ENCODE data around the gene STYXL2.

STYXL2 gene

DNA sequence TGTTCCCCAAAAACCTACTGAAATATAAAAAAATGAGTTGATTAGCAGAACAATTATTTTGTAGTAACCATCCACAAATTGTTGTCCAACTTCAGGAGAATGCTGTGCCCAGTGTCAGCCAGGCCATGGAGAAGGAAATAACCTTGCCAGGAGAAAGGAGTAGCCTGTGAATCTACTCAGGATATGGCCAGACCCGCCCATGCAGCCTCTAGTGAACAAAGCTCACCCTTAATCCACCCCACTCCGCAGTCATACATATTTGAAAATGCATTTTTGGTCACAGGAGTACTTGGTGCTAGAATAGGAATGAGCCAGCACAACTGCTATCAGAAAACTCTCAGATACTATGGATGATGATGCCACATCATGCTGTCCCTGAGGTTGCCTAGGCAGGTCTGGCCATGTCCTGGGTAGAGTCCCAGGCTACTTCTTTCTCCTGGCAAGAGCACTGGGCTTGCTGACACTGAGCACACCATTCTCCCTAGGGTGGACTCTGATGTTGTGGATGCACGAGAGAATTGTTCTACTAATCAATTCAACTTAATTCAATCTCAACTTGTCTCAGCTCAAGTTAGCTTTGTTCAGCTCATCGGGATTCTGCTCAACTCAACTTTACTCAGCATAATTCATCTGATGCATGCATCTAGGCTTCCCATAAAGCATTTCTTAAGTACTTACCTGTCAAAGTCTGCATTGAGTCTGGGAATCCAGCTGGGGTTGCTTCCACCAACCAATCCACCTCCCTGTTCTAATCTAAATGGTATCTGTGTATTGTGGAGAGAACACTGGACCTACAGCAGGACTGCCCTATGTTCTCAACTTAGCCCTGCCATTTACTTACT lies 18.2 kb downstream of the STYXL2 start:
- no peak for DNase-seq

DNA sequence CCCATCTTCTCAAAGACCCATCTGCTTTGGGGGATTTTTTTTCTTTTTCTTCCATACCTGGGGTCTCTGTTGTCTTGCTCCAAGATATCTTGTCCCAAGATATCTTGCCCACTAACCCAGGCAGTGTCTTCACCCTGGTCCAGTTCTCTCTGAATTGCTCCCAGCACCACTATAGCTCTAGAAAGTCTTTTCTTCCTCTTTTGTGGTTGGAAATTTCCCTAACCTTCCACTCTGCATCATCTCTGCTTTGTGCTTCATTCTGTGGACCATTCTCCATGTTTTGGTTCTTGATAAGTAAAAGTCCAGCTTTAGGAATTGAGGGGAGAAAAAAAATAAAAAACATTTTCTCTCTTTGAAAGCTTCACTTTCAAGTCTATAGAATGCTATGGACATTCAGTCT lies 20.9 kb downstream of the STYXL2 start:
- no peak for DNase-seq

DNA sequence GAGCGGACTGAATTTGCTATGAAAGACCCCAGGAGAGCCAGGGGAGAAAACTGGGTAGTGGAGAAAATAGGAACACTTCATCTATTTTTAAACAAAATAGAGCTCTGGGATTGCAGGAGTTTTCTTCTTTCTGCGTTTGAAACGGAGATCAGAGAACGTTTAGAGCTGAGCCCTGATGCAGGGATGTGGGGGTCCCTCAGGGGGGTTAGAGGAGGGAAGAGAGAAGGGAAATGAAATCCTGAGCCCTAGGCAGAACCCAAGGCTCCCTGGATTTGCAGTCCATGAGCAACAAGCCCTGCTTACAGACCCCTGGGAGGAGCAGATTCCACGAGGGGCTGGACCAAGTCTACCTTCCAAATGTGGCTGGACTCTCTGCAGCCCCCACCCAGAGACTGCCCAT lies 21.8 kb downstream of the STYXL2 start:
- DNase-seq: no peak

DNA sequence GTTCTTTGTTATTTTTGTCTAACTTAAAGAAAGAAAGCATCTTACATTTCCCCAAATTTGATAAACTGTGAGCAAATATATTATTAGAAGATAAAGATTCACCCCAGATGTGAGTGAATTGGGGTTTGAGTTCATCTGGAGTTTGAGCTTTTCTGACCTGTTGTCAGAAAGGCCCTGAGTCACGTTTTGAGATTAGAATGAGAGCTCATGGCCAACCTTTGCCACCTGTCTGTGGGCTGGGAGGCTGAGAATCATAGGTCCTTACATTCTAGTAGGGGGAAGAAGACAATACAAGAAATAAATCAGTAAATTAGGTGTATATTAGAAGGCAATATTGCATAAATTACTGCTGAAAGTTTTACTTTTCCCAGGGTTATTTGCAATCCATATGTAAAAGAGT lies 22.3 kb downstream of the STYXL2 start:
- DNase-seq: no peak

DNA sequence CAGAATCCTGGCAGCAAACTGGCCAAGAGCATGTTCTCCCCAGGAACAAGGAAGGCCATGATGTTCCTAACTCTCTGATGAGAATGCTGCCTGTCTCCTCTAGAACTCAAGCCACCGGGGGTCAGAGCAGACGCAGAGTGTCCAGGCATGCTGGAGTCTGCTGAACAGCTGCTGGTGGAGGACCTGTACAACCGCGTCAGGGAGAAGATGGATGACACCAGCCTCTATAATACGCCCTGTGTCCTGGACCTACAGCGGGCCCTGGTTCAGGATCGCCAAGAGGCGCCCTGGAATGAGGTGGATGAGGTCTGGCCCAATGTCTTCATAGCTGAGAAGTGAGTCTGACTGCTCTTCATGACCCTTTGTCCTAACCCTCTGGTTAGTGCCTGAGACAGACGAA lies 23.4 kb downstream of the STYXL2 start:
- DNase-seq: no peak

DNA sequence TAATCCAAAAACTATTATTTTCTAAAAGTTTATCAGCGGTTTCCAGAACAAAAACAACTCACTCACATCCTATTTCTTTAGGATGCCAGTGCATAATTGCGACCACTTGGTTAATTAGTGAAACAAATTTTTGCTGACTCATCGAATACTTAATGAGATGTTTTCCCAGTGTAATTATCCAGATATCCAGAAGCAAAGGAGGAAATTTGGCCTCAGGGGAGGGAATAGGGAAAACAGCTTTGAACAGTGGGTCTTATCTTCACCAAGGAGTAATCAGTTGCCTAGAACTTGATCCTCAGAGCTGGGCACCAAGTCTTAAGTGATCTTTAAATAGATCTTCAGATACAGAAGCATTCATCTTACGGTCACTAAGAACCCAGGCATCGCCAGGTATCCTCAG lies 24.3 kb downstream of the STYXL2 start:
- DNase-seq: no peak

DNA sequence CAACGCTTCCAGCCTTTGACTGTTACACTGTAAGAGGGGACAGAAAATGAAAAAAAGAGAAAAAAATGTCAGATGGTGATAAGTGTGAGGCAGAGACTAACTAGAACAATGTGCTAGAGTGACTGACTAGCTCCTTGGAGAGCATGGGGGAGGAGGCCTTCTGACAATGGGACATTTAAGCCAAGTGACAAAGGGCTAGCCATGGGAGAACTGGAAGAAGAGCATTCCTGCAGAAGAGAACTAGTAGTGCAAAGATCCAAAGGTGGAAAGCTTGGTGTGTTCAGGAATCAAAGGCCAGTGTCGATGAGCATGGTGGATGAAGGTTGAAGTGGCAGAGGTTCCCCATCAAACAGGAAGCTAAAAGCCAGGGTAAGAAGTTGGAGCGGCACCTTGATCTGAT lies 25.8 kb downstream of the STYXL2 start:
- no peak for DNase-seq

DNA sequence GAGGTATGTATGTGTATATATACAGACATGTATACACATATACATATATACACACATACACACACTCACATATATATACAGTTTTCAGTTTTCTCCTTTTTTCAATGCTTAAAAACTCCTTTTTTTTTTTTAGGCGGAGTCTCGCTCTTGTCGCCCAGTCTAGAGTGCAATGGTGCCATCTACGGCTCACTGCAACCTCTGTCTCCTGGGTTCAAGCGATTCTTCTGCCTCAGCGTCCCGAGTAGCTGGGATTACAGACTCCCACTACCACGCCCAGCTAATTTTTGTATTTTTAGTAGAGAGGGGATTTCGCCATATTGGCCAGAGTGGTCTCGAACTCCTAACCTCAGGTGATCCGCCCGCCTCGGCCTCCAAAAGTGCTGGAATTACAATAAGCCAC lies 27.0 kb downstream of the STYXL2 start:
- no peak for DNase-seq

DNA sequence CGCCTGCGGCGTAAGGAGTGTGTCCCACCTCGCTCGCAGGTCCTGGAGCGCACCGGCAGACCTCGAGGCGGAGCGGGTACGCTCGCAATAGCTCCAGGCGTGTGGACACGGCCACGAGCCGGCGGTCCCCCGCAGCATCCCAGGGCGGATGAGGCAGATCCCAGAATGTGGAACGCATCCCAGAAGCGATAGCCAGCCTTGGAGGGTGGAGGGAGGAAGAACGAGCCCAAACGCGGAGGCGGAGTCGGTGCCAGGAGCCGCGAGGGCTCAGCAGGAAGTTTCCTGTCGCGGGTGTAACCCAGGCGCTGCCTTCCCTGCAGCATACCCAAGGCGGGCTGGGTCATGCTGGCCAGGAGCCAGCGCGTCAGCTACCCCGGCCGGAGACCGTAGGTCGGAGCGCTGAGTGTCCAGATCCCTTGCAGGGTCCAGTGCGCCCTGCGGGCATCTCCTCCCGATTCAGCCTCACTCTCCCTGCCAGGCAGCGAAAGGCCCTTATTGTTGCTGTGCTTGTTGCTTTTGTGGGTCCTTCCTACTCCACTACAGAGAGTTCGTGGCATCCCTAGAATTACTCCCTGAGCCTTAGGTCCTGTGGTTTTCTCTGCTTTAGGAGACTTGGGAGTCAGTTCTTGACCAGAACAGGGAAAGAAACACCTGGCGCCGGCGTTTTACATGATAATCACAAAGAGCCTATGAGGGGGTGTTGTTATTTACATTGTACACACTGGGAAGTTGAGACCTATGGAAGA lies 27.7 kb downstream of the STYXL2 start:
- peak; percentile 58 for DNase-seq

DNA sequence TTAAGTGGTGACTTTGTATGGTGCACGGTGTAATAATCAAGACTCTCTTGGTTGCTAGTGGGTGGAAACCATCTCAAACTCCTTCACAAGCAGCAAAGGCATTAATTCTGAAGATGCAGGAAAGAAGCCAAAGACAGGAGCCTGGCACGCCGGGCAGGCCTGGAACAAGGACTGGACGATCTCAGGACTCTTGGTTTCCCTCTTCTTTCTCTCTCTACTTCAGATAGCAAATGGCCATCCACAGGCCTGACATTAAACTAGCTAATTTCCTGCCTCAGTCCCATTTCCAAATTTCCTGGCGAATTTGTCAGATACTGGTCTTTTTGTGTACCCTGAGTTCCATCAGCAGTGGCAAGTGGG lies 28.2 kb downstream of the STYXL2 start:
- no peak for DNase-seq

DNA sequence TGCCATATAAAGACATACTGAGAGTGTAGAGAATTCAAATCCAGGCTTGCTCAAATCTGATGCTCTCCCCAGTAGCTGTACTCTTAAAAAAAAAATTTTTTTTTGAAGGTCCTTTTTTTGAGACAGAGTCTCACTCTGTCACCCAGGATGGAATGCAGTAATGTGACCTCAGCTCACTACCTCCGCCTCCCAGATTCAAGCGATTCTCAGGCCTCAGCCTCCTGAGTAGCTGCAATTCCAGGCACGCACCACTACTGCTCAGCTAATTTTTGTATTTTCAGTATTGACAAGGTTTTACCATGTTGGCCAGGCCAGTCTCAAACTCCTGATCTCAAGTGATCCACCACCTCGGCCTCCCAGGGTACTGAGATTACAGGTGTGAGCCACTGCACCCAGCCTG lies 28.7 kb downstream of the STYXL2 start:
- DNase-seq: no peak

DNA sequence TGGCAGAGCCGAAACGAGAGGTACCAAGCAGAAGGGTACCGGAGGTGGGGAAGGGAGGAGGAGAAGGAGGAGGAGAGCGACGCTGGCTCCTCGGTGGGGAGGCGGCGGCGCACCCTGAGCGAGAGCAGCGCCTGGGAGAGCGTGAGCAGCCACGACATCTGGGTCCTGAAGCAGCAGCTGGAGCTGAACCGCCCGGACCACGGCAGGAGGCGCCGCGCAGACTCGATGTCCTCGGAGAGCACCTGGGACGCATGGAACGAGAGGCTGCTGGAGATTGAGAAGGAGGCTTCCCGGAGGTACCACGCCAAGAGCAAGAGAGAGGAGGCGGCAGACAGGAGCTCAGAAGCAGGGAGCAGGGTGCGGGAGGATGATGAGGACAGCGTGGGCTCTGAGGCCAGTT lies 32.4 kb downstream of the STYXL2 start:
- DNase-seq: no peak

DNA sequence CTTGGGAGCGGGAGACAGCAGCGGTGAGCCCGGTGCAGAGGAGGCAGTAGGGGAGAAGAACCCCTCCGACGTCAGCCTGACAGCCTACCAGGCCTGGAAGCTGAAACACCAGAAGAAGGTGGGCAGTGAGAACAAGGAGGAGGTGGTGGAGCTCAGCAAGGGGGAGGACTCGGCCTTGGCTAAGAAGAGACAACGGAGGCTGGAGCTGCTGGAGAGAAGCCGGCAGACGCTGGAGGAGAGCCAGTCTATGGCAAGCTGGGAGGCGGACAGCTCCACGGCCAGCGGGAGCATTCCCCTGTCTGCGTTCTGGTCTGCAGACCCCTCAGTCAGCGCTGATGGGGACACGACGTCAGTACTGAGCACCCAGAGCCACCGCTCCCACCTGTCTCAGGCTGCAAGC lies 32.9 kb downstream of the STYXL2 start:
- no peak for DNase-seq

DNA sequence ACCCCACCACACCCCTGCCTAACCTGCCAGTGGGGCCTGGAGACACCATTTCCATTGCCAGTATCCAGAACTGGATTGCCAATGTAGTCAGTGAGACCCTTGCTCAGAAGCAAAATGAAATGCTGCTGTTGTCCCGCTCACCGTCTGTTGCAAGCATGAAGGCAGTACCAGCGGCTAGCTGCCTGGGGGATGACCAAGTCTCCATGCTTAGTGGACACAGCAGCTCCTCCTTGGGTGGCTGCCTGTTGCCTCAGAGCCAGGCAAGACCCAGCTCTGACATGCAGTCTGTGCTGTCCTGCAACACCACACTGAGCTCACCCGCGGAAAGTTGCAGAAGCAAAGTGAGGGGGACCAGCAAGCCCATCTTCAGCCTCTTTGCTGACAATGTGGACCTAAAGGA lies 33.4 kb downstream of the STYXL2 start:
- no peak for DNase-seq

DNA sequence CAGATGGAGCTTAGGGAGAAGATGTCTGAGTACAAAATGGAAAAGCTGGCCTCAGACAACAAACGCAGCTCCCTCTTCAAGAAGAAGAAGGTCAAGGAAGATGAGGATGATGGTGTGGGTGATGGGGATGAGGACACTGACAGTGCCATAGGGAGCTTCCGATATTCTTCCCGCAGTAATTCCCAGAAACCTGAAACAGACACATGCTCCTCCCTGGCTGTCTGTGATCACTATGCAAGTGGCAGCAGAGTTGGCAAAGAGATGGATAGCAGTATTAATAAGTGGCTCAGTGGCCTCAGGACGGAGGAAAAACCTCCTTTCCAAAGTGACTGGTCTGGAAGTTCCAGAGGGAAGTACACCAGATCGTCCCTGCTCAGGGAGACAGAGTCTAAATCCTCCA lies 33.8 kb downstream of the STYXL2 start:
- no peak for DNase-seq

DNA sequence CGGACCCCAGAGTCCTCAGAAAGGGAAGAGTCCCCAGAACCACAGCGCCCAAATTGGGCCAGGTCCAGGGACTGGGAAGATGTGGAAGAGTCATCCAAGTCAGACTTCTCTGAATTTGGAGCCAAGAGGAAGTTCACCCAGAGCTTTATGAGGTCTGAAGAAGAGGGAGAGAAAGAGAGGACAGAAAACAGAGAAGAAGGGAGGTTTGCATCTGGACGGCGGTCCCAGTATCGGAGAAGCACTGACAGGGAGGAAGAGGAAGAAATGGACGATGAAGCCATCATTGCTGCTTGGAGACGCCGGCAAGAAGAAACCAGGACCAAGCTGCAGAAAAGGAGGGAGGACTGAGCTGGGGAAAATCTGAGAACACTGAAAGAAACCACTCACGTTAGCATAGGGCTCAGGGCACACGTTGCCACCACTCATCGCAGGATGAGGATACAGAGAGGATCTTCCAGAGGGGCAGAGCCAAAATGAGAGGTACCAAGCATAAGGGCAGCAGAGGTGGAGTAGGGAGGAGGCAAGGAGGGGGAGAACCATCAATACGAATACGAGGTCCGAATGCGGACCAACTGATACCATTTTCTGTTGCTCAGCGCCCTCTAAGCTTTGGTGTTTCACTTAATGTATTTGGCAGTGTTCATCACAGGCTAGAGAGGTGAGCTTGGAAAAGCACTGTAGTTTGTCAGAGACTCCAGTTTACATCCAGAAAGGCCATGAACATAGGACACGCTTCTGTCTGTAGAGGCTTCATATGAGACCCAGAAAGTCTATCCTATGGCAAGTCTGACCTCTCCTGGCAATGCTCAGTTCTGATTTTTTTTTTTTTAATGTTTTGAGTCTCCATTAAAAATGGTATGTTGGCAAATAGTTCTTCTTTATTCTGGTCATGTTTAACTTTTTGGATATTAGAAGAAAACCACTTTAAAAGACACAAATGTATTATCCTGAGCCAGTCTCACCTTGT lies 34.7 kb downstream of the STYXL2 start:
- DNase-seq: no peak

DNA sequence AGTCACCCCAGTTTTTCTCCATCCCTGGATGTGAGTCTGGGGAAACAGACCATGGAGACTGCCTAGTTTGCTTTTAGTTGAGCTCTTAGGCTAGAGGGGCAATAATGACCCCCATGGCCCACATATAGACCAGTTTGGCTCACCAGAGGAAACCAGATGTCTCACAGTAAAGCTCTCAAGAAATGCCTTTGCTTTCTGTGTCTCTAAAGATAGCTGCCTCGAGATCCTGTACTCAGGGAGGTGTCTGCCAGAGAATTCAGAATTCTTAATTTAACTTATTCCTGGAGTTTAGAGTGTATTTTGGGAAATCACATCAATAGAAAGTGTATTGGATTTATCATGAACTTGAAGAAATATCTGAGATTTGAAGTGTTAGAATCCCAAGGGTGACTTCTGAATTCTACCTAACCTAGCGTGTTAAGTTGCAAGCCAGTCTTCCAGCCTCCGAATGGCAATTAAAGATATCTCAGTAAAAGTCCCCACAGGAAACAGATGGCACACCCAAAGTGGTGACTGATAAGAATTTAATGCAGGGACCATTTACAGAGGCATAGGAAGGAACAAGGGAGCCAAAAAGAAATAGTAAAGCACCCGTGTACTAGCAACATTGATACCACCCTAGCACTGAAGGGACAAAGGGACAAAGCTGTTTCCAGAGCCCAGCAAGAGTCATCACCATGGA lies 37.1 kb downstream of the STYXL2 start:
- DNase-seq: no peak

DNA sequence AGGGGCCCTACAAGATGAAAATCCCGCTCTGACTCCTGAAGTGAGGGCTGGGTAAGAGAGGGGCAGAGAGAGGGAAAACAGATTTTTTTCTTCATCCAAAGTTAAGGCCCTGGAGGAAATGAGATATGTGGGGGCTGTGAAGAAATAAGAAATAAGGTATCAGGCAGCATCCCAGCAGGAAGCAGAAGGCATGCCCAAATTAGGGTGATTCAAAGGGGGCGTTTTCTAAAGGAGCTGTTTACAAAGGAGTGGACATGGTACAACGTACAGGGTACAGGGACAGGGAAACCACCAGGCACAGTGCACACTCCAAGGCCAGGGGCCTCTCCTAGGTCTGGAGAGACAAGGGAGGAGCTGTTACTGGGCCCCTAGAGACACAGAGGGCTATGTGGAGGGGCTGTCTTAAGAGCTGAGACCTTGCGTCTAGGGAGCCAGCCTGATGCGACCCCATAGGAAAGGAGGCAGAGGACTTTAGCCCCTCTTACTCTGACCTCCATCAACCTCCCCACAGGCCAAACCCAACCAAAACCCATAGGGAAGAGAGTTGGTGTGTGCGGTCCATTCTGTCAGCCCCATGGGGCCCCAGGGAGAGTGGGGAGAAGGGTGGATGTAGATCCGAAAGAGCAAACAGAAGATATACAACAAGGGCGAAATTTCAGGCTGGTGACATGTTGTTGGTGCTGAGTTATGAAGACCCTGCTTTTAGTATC lies 38.6 kb downstream of the STYXL2 start:
- no peak for DNase-seq

DNA sequence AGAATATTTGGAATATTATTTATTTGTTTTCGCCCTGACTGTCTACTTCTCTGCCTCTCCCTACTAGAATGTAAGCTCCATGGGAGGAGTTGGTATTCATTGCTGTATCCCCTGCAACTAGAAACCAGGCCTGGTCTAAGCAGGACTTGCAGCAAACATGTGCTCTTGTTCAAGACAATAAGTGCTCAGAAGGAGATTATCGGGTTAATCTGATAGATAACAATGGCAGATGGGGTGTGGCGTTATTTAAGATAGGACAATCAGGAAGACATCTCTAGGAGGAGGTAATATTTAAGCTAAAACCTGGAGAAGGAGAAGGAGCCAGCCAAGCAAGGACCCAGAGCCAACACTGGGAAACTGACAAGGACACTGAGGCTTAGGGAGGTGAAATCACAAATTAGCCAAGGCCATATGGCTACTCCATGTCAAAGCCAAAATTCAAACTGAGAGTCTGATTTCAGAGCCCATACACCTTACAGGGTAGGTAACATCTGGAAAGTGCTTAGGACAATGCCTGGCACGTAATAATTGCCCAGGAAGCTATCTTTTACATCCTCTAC lies 41.5 kb downstream of the STYXL2 start:
- no peak for DNase-seq

DNA sequence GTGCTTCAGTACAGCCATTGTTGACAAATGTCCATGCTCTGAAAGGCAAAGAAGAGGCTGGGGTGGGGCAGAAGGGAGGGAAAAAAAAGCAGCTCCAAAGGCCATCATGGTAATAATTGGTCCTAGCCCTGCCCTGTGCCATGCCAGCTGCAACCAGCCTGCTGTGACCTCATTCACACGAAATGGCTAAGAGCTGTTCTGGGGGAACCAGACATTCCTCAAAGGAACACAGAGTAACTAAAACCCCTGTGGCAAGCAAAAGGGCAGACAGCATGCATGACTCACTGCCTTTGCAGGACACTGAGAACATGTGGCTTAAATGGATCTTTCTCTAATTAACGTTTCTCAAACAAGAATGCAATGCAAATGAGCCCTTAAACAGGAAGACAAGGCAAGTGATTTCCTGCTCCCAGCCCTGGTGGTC lies 42.3 kb downstream of the STYXL2 start:
- DNase-seq: no peak

DNA sequence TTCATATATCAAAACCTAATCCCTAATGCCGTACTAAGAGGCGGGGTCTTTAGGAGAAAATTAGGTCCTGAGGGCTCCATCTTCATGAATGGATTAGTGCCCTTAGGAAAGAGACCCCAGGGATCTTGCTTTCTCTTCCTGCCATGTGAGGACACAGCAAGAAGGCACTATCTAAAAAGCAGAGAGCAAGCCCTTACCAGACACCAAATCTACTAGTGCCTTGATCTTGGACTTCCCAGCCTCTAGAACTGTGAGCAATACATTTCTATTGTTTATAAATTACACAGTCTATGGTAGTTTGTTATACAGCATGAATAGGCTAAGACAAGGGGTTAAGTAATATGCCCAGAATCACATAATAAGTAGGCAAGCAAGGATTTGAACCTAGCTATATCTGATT lies 42.9 kb downstream of the STYXL2 start:
- DNase-seq: no peak

DNA sequence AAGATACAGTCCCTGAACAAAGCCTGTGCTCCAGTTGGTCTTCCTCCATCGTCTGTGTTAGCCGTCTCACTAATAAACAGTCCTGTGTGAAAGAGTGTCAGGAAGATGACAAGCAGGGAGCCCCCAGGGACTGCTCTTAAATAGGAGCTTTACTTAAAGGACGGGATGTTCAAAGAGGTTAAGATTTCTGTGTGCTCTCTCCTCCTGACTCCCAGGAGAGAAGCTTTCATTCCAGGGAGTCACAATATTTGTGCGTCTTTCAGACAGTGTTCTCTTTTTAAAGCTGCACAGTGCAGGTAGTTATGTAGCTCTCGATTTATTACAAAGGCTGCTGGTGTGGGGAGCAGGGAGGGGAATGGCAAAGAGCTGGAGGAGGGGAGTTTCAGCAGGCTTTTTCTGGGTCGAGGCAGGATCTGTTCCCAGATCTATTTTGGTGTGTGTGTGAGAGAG lies 43.5 kb downstream of the STYXL2 start:
- DNase-seq: no peak

All from left hindlimb (tissue), 1 donor.